NCI-H2227 (cell line): Measurements from ENCODE around the gene YARS2.
"Not testable (repeated sequence)": the region's sequence is repeated elsewhere in the genome, so short reads cannot be mapped to it uniquely, and the experiment has no call there.

Experiments
- DNase-seq: peaks from one replicate; lab custom pipeline; 2025; ENCODE audit not compliant: unreplicated experiment; lab: John Stamatoyannopoulos, UW

YARS2 gene

GRCh38 chr12:32754111-32754510, 1.6 kb downstream of the YARS2 start:
- no peak for DNase-seq

DNA sequence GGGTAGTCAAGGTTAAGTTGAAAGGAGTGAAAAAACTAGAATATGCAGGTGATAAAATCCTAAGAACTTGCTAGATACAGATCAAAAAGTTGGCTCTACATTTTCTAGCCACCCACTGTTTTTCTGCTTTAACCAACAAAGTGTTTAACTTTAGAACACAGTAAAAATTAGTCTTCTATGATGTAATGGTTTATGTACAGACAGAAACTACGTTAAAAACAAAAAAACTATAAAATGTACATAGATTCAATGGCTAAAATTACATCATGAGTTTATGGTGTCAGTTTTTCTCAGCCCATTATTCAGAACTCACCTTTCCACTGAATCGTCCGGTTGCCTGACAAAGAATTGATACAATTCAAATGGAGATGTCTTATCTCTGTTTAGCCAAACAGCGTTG, 2.1 kb downstream of the YARS2 start:
- no peak for DNase-seq

- no peak for DNase-seq
Observed at GRCh38 chr12:32743264-32743663, 12.4 kb downstream of the YARS2 start.

DNA sequence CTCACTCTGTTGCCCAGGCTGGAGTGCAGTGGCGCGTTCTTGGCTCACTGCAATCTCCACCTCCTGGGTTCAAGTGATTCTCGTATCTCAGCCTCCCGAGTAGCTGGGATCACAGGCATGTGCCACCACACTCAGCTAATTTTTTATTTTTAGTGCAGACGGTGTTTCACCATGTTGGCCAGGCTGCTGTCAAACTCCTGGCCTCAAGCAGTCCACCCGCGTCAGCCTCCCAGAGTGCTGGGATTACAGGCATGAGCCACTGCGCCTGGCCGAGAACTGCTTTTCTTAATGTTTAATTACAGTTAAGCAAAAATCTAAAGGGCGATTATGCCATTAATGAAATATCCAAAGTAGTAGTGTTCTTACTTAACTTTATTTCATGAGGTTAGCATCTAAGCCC, 13.6 kb downstream of the YARS2 start:
- no peak for DNase-seq

- DNase-seq, result no peak
Observed at GRCh38 chr12:32739279-32739678, 16.4 kb downstream of the YARS2 start.

GRCh38 chr12:32737715-32738114, 18.0 kb downstream of the YARS2 start:
- DNase-seq, result no peak

- DNase-seq, result no peak
Observed at GRCh38 chr12:32736445-32736844, 19.3 kb downstream of the YARS2 start.

DNA sequence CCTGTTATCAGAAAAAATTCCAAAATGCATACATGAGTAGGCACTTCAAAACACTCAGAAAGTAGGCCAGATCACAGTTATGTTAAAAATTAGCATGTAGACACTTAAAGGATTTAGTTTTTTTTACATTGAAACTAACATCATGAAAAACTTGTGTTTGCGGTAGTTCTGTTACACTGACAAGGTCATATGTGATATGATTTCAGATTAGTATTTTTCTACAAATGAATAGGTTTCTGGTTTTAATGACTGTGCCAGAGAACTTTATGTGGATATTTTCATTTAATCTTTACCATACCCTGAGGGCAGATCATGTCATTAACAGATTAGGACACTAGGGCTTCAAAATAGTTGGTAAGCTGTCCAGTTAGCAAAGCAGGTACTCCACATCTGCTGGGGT, 20.7 kb downstream of the YARS2 start:
- DNase-seq, result no peak

DNA sequence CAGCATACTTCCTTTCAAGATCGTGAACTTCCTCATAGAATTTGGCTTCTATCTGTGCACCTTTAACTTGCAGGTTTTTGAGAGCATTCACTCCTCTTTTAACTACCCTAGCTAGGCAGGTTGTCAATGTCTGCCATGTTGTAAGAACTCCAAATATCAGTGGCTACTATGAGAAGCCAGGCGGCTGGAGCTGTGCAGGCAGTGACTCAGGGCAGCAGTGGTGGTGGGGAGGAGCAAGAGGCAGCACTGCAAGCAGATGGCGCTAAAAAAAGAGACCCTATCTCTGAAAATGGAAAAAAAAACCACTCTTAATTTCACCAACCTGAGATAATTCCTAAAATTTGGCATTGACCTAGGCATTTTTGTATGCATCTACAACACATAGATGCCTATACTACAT, 28.5 kb downstream of the YARS2 start:
- DNase-seq, result no peak

DNA sequence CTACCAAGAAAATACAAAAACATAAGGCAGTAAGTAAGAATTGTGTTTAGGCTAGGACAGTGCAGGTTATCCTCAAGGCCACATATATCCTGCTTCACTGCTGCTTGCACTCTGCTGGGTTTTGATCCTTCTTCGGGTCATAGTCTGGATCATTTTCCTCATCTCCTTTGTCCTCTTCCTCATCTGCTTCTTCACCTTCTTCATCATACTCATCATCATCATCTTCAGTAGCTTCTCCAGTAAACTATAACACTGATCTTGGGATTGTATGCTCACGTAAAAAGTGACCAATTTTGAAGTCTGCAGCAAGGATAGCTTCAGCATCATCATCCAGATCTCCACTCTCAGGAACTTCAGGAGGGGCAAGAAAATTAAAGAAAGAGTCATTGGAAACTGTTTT, 29.4 kb downstream of the YARS2 start:
- no peak for DNase-seq

GRCh38 chr12:32725308-32725707, 30.4 kb downstream of the YARS2 start:
- not testable (repeated sequence) for DNase-seq

DNA sequence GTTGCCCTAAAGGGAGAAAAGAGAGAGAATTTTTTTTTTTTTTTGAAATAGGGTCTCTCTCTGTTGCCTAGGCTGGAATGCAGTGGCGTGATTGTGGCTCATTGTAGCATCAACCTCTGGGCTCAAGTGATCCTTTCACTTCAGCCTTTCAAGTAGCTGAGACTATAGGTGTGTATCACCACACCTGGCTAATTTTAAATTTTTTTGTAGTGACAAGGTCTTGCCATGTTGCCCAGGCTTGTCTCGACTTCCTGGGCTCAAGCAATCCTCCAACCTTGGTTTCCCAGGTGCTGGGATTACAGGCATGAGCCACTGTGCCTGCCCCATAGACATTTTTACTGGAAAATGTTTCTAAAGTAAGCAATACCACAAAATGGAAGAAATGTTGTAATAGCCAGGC, 36.8 kb downstream of the YARS2 start:
- DNase-seq, result no peak

DNA sequence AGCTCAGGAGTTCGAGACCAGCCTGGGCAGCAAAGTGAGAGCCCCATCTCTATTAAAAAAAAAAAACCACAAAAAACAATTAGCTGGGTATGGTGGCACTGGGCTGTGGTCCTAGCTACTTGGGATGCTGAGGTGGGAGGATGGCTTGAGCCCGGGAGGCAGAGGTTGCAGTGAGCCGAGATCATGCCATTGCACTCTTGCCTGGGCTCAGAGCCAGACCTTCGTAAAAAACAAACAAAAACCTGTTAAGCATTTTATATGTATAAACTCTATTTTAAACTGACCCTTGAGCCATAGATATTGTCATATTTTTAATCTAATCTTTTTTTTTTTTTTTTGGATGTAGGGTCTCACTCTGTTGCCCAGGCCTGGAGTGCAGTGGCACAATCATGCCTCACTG, 40.9 kb downstream of the YARS2 start:
- no peak for DNase-seq

GRCh38 chr12:32708926-32709325, 46.8 kb downstream of the YARS2 start:
- DNase-seq, result no peak

DNA sequence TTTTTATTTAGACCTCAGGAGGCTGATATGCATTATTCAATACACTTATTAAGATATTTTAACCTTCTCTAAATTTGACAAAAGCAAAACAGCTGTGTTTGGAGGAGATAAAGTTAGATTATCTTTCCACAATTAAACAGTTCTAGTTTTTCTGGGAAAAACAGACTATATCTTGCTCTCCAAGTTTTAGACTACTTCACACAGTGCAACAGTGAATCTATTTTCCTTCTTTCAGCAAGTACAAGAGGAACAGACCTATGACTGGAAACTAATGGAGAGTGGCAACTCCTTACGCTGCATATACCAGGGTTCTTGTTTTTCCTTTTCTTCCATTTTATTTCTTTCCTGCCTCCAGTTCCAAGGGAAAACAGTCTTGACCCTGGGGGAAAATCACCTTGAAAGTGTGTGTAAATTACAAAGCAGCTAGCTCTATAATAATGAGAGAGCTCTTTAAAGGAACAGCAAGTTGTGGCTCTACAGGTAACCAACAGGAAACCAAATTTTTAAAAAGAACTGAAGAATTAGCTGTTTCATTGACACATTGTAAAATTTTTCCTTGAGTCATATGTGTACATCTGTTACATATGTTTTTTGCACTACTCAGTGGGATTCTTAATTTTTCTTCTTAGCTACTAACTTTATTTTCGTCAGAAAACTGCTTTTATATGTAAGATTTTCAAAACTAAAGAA, 49.2 kb downstream of the YARS2 start:
- DNase-seq, result no peak

DNA sequence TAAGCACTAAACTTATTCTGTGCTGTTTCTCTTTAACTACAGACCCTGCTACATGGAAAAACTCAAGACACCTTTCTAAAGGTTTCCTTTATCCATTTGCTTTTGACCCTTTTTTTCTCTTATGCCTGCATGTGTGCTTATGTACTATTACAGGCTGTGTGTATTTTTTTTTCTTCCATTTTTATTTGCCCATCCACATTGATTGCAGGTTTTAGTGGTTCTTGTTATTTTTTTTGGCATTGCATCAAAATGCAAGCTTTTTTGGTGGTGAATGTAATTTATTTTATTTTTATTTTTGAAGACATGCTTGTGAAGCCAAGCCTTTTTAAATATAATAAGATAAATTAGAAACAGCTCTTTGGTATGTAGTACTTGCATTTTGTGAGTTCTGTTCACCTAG, 49.9 kb downstream of the YARS2 start:
- DNase-seq, result no peak

- no peak for DNase-seq
Observed at GRCh38 chr12:32702946-32703345, 52.8 kb downstream of the YARS2 start.

GRCh38 chr12:32702473-32702872, 53.2 kb downstream of the YARS2 start:
- DNase-seq, result no peak

GRCh38 chr12:32699437-32699836, 56.3 kb downstream of the YARS2 start:
- DNase-seq, result not testable (repeated sequence)

GRCh38 chr12:32698285-32698684, 57.4 kb downstream of the YARS2 start:
- no peak for DNase-seq

DNA sequence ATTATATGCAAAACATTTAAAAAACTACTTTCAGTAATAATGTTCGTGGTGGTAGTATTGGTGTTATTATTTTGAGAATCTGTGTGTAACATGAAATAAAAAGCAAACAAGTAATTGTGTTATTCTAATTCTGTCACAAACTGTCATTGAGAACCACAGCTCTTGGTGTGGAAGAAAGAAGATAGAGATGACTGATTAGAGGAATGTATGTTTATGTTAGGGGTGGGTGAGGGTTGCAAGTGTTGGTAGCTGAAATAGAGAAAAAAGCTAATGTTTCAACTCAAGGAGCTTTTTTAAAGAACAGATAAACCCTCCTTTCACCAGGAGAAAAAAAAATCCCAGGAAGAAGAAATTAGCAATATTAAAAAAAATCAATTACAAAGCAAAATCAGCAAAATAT, 58.3 kb downstream of the YARS2 start:
- no peak for DNase-seq
